ENCODE data around the gene C5orf47. TPM values are rescaled to one million over a fixed set of nuclear protein-coding genes. Genes with fewer than 3 reads are reported as not detected.
"Not testable (repeated sequence)": the region's sequence is repeated elsewhere in the genome, so short reads cannot be mapped to it uniquely, and the experiment has no call there.

C5orf47 gene
- total RNA-seq, 8 experiments from 2014 or later, result 0.21 to 0.95 (median 0.46) TPM; not detected in 2

GRCh38 chr5:174010365-174010764, 21.4 kb downstream of the C5orf47 start:
- WGBS, 10 experiments, result 0 to 89% (median 56%) methylated on average over 1 of the region's 1 CpG; no CpG with 5 or more reads in 1 of the 10 experiments
- in situ Hi-C loops (cut with MboI; ENCODE audit: low pct_unique_long_range_greater_than_20kb in 2 of 9, low sequenced_read_pairs in 9 of 9, unreplicated experiment in 9 of 9), result no loop called here
- H3K27ac ChIP-seq, result no peak overlapping the region
- no peak for ATAC-seq (replicated peaks in 6 of 8)
- H3K4me3 ChIP-seq, result no peak overlapping the region
- H3K4me1 ChIP-seq (replicated peaks in 1 of 2), result no peaks in the 10 kb centered on the region

- Histone ChIP-seq H3K27ac (no peak overlapping the region), H3K4me1 (replicated peaks in 1 of 2) (no peaks in the 10 kb centered on the region), H3K4me3 (no peak overlapping the region)
- WGBS, 10 experiments, result 5 to 100% (median 51%) methylated on average over 1 to 3 of the region's 3 CpGs
- ATAC-seq (replicated peaks in 6 of 8), result no peak
- in situ Hi-C loops (cut with MboI; ENCODE audit: low pct_unique_long_range_greater_than_20kb in 2 of 9, low sequenced_read_pairs in 9 of 9, unreplicated experiment in 9 of 9), result no loop called here
These were observed 22.5 kb downstream of the C5orf47 start for GRCh38 chr5:174011441-174011840.

- peak in 3 of 8 experiments; percentile 46 to 74 (median 57) for ATAC-seq (replicated peaks in 6 of 8)
- 0 to 93% (median 25%) methylated on average over 1 to 6 of the region's 19 CpGs; no CpG with 5 or more reads in 5 of the 10 experiments for WGBS, 10 experiments
- H3K4me1 ChIP-seq (replicated peaks in 1 of 2); H3K27ac ChIP-seq; in situ Hi-C loops (cut with MboI; ENCODE audit: low pct_unique_long_range_greater_than_20kb in 2 of 9, low sequenced_read_pairs in 9 of 9, unreplicated experiment in 9 of 9): not testable (repeated sequence)
- peak overlapping the region in 2 of 5 donors; percentile 8 to 16 for H3K4me3 ChIP-seq
These were observed 31.3 kb downstream of the C5orf47 start for GRCh38 chr5:174020069-174020927.

GRCh38 chr5:174020928-174021304, 31.9 kb downstream of the C5orf47 start:
- Histone ChIP-seq H3K4me3 (no peak overlapping the region), H3K27ac (no peak overlapping the region), H3K4me1 (replicated peaks in 1 of 2) (no peaks in the 10 kb centered on the region)
- in situ Hi-C loops (cut with MboI; ENCODE audit: low pct_unique_long_range_greater_than_20kb in 2 of 9, low sequenced_read_pairs in 9 of 9, unreplicated experiment in 9 of 9), result no loop called here
- WGBS, 10 experiments, result 26 to 93% (median 67%) methylated on average over 2 to 3 of the region's 3 CpGs; no CpG with 5 or more reads in 2 of the 10 experiments
- ATAC-seq (replicated peaks in 6 of 8), result no peak

- ATAC-seq (replicated peaks in 6 of 8), result no peak
- in situ Hi-C loops (cut with MboI; ENCODE audit: low pct_unique_long_range_greater_than_20kb in 2 of 9, low sequenced_read_pairs in 9 of 9, unreplicated experiment in 9 of 9), result no loop called here
- 0 to 100% (median 60%) methylated on average over 1 to 4 of the region's 4 CpGs; no CpG with 5 or more reads in 1 of the 10 experiments for WGBS, 10 experiments
These were observed 33.6 kb downstream of the C5orf47 start for GRCh38 chr5:174022384-174023095.

GRCh38 chr5:174030286-174030685, 41.3 kb downstream of the C5orf47 start:
- H3K4me1 ChIP-seq (replicated peaks in 1 of 2), result no peaks in the 10 kb centered on the region
- ATAC-seq (replicated peaks in 6 of 8), result no peak
- H3K27ac ChIP-seq, result no peak overlapping the region
- WGBS, 10 experiments, result 6 to 100% (median 94%) methylated on average over 1 to 2 of the region's 2 CpGs
- in situ Hi-C loops (cut with MboI; ENCODE audit: low pct_unique_long_range_greater_than_20kb in 2 of 9, low sequenced_read_pairs in 9 of 9, unreplicated experiment in 9 of 9), result loop anchor here in 1 of 9 experiments (25.0 kb wide), 1 partner anchor 282 kb away; no protein-coding TSS in a partner anchor
- no peak overlapping the region for H3K4me3 ChIP-seq

More at GRCh38 chr5:174022384-174023095, 33.6 kb downstream of the C5orf47 start:
- Histone ChIP-seq H3K27ac (no peak overlapping the region), H3K4me1 (replicated peaks in 1 of 2) (no peaks in the 10 kb centered on the region), H3K4me3 (no peak overlapping the region)

GRCh38 chr5:174044466-174045254, 55.7 kb downstream of the C5orf47 start:
- ATAC-seq (replicated peaks in 6 of 8), result peak in 5 of 8 experiments; percentile 12 to 37 (median 30)
- H3K4me1 ChIP-seq (replicated peaks in 1 of 2), result peaks cover 0 to 26% of the 10 kb centered on the region in 2 donors
- in situ Hi-C loops (cut with MboI; ENCODE audit: low pct_unique_long_range_greater_than_20kb in 2 of 9, low sequenced_read_pairs in 9 of 9, unreplicated experiment in 9 of 9), result loop anchor here in 5 of 9 experiments (5.0 to 25.0 kb wide), 4 partner anchors 268 to 273 kb away; no protein-coding TSS in a partner anchor
- 24 to 87% (median 56%) methylated on average over 3 to 6 of the region's 6 CpGs; no CpG with 5 or more reads in 3 of the 10 experiments for WGBS, 10 experiments
- H3K4me3 ChIP-seq, result no peak overlapping the region
- no peak overlapping the region for H3K27ac ChIP-seq

GRCh38 chr5:174045470-174046025, 56.6 kb downstream of the C5orf47 start, which contains the start of gene NSG2:
TSS of gene NSG2 (plus strand) at chr5:174045706. CDS start at chr5:174046756, 1,050 bp downstream.
- in situ Hi-C loops (cut with MboI; ENCODE audit: low pct_unique_long_range_greater_than_20kb in 2 of 9, low sequenced_read_pairs in 9 of 9, unreplicated experiment in 9 of 9), result loop anchor here in 5 of 9 experiments (5.0 to 25.0 kb wide), 4 partner anchors 267 to 272 kb away; no protein-coding TSS in a partner anchor
- 0 to 2% (median 1%) methylated on average over 8 to 12 of the region's 17 CpGs; no CpG with 5 or more reads in 6 of the 10 experiments for WGBS, 10 experiments
- H3K4me1 ChIP-seq (replicated peaks in 1 of 2), result peaks cover 0 to 26% of the 10 kb centered on the region in 2 donors
- no peak within 1 kb of the TSS for H3K27ac ChIP-seq
- peak; percentile 99 to 100 (median 100) for ATAC-seq (replicated peaks in 6 of 8)
- H3K4me3 ChIP-seq, result peak within 1 kb of the TSS; percentile 26 to 45 (median 40)

- WGBS, 10 experiments, result 0 to 83% (median 37%) methylated on average over 1 to 5 of the region's 5 CpGs; no CpG with 5 or more reads in 2 of the 10 experiments
- peak in 1 of 8 experiments; percentile 18 for ATAC-seq (replicated peaks in 6 of 8)
- Histone ChIP-seq H3K4me1 (replicated peaks in 1 of 2) (peaks cover 0 to 26% of the 10 kb centered on the region in 2 donors), H3K4me3 (peak overlapping the region; percentile 26 to 45 (median 40)), H3K27ac (no peak overlapping the region)
- in situ Hi-C loops (cut with MboI; ENCODE audit: low pct_unique_long_range_greater_than_20kb in 2 of 9, low sequenced_read_pairs in 9 of 9, unreplicated experiment in 9 of 9), result loop anchor here in 5 of 9 experiments (5.0 to 25.0 kb wide), 4 partner anchors 266 to 271 kb away; no protein-coding TSS in a partner anchor
These were observed 57.6 kb downstream of the C5orf47 start for GRCh38 chr5:174046558-174046957.

- no peak overlapping the region for H3K27ac ChIP-seq
- WGBS, 10 experiments, result 0 to 83% (median 47%) methylated on average over 1 to 3 of the region's 4 CpGs; no CpG with 5 or more reads in 2 of the 10 experiments
- in situ Hi-C loops (cut with MboI; ENCODE audit: low pct_unique_long_range_greater_than_20kb in 2 of 9, low sequenced_read_pairs in 9 of 9, unreplicated experiment in 9 of 9), result loop anchor here in 5 of 9 experiments (5.0 to 25.0 kb wide), 4 partner anchors 265 to 270 kb away; no protein-coding TSS in a partner anchor
- peaks cover 0 to 26% of the 10 kb centered on the region in 2 donors for H3K4me1 ChIP-seq (replicated peaks in 1 of 2)
- ATAC-seq (replicated peaks in 6 of 8), result no peak
- peak overlapping the region in 3 of 5 donors; percentile 40 to 45 (median 42) for H3K4me3 ChIP-seq
These were observed 58.6 kb downstream of the C5orf47 start for GRCh38 chr5:174047472-174048099.

GRCh38 chr5:174052636-174053035, 63.7 kb downstream of the C5orf47 start:
- 6 to 73% (median 25%) methylated on average over 2 to 3 of the region's 5 CpGs; no CpG with 5 or more reads in 6 of the 10 experiments for WGBS, 10 experiments
- in situ Hi-C loops (cut with MboI; ENCODE audit: low pct_unique_long_range_greater_than_20kb in 2 of 9, low sequenced_read_pairs in 9 of 9, unreplicated experiment in 9 of 9), result loop anchor here in 3 of 9 experiments (10.0 to 25.0 kb wide), 2 partner anchors 260 to 262 kb away; no protein-coding TSS in a partner anchor
- no peak for ATAC-seq (replicated peaks in 6 of 8)
- Histone ChIP-seq H3K27ac (no peak overlapping the region), H3K4me3 (no peak overlapping the region), H3K4me1 (replicated peaks in 1 of 2) (peaks cover 0 to 16% of the 10 kb centered on the region in 2 donors)
